ENCODE measurements around the gene MIOS.
"Not testable (repeated sequence)": the region's sequence is repeated elsewhere in the genome, so short reads cannot be mapped to it uniquely, and the experiment has no call there.

Gene MIOS

GRCh38 chr7:7554649-7555575 lies 11.8 kb upstream of the MIOS start:
- no peak for DNase-seq (ENCODE audit: low read depth)

- no peak for DNase-seq (ENCODE audit: low read depth)
These were observed 9.8 kb upstream of the MIOS start for GRCh38 chr7:7556852-7557251.

- no peak for DNase-seq (ENCODE audit: low read depth)
These were observed 9.4 kb upstream of the MIOS start for GRCh38 chr7:7557252-7557651.

GRCh38 chr7:7561591-7561990 lies 5.1 kb upstream of the MIOS start:
- DNase-seq (ENCODE audit: low read depth) = not testable (repeated sequence)

GRCh38 chr7:7562736-7563135 lies 3.9 kb upstream of the MIOS start:
- peak; percentile 92 for DNase-seq (ENCODE audit: low read depth)

GRCh38 chr7:7563269-7563668 lies 3.4 kb upstream of the MIOS start:
- DNase-seq (ENCODE audit: low read depth) = no peak

DNA sequence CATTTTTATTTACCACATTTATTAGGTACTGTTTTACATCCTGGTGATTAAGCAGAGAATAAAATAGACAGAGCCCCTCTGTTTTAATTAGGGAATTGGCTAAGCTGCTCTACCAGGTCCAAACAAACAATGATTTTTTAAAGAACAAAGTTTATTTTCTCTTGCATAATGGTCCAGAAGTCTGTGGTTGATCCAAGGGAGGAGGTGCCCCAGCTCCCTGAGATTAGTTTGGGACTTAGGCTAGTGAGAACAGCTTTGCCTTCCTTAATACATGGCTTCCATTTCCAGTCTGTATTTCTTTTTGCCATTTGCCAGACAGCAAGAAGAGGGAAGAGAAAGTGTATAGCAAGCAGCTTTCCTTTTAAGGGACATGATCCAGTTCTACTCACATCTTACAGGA lies 2.9 kb upstream of the MIOS start:
- peak; percentile 26 for DNase-seq (ENCODE audit: low read depth)

GRCh38 chr7:7564323-7564780 lies 2.3 kb upstream of the MIOS start:
- peak; percentile 82 for DNase-seq (ENCODE audit: low read depth)

DNA sequence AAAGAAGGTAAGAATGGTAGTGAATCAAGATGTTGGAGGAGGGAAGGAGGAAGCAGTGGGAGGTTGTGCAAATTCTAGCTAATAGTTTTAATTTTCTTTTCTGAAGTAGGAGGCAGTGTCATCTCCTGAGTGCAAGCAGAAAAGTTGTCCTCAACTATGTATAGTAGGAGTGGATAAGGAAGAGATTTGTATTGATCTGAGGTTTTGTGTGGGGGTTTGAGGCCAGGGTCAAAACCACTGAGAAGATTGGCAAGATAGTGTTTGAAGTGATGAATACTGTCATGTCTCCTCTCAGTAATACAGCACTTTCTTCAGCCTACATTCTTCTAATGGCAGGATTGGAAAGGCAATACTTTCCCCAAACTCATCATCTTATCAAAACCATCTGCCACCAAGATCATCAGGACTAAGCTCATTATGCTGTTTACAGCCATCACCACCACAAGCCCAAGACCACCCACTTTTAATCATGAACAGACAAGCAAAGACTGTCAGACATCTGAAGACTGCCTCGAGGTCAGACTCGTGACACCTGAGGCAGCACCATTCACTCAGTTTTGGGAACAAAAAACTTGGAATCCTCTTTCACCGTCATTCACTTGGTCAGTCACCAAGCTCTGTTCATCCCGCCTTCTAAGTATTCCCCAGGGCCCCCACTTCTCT lies 1.5 kb upstream of the MIOS start:
- no peak for DNase-seq (ENCODE audit: low read depth)

DNA sequence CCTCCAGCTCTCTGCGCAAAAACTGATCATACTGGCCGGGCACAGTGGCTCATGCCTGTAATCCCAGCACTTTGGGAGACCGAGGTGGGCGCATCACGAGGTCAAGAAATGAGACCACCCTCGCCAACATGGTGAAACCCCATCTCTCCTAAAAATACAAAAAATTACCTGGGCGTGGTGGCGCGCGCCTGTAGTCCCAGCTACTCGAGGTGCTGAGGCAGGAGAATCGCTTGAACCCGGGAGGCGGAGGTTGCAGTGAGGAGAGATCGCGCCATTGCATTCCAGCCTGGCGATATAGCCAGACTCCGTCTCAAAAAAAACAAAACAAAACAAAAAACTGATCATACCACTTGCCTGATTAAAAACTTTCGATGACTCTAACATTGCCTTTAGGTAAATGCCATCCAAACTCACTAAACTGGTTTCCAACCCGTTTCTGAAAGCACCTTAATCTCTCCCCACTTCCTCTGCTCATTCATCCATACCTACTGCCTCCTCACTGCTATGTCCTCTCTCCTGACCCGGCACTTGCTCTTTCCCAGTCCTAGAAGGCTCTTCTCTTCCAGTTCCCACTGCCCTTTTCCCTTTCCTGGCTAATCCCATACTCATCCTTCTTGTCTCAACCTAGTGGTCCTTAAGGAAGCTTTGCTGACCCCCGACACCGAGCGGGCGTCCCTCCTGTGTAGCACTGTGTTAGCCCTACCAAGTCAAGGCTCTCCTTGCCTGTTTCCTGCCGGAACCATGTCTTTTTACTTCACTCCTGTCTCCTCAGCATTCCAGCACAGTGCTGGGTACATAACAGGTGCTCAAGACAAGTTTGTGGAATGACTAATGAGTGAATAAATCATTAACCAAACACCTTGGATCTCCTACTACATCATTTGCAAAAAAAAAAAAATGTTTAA lies 686 bp upstream of the MIOS start:
- no peak for DNase-seq (ENCODE audit: low read depth)

- no peak for DNase-seq (ENCODE audit: low read depth)
These were observed 1.3 kb downstream of the MIOS start for GRCh38 chr7:7567898-7568531.

DNA sequence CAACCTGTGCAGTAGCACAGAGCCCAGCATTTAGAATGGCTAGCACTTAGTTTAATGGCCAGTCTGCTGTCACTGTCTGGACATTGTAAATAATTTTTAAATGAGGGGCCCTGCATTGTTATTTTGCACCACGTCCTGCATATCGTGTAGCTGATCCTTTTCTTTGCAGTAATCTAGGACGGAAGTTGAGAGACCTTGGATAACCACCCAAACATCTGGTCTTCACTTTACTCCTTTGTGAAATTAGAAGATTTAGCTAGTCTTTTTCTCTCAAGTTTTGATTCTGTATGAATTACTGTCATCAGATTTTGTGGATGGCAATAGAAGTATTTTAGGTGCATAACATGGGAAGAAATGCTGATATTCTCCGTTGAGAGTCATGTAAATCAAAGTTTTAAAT lies 1.9 kb downstream of the MIOS start:
- DNase-seq (ENCODE audit: low read depth) = no peak

DNA sequence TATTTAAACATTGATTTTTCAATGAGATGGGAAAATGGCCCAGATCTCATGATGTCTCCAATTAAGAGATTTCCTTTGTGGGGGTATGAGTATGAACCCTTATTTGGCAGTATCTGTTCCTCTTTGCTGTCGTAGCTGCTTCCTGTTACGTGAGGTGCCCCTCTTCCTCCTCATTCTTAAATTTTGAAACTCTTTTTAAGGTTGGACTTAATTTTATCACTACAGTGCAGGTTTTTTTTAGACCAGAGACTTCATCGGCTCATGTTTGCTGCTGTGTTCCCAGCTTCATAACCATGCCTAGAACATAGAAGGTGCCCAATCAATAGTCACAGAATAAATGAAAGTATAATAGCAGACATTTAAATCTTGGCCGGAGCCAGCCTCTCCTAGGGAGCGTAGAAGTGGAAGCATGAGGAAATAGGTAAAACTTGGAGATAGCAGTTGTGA lies 2.4 kb downstream of the MIOS start:
- no peak for DNase-seq (ENCODE audit: low read depth)

DNA sequence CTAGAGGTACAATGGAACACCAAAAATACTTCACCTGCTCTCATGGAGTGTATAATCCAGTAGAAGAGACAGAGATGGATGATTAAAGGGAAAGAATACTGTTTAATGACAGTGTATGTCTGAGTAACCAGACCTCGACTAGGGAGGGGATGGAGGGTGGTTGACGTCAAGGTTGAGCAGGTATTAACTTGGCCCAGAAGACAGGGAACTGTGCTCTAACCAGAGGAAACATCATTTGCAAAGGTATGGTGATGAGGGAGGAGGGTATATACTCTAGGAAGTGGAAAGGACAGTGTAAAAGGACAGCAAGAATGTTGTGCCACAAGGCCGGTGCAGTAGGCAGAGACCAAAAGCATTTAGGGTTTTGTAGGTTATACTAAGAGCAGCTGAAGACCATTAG lies 2.9 kb downstream of the MIOS start:
- no peak for DNase-seq (ENCODE audit: low read depth)

DNA sequence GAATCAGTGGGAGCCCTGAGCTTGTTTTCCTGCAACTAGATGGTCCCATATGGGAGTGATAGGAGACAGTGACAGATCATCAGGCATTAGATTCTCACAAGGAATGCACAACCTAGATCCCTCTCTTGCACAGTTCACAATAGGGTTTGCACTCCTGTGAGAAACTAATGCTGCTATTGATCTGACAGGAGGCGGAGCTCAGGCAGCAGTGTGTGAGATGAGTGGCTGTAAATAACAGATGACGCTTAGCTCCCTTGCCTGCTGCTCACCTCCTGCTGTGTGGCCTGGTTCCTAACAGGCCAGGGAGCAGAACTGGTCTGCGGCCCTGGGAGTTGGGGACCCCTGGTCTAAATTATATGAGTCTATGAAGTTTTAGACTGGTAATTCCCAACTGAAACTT lies 3.9 kb downstream of the MIOS start:
- DNase-seq (ENCODE audit: low read depth) = no peak

GRCh38 chr7:7573701-7574100 lies 7.0 kb downstream of the MIOS start:
- DNase-seq (ENCODE audit: low read depth) = no peak

GRCh38 chr7:7576344-7576743 lies 9.7 kb downstream of the MIOS start:
- DNase-seq (ENCODE audit: low read depth) = peak; percentile 8

DNA sequence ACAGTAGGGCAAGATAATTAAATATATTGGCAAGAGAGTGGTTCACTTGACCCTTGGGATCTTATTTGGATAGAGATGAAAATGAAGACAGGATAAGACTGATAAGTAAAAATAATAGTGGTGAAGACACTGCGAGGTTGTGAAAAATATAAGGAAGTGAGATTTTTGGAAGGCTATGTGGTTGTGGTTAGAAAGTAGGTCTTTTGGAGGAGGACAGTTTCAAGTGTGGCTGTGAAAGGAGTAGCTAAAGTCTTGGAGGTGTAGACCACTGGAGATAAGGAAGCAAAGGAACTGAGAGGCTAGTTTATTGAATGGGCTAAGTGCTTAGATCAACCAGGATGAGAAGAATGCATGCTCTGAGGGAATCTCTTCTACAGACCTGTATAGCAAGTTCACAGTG lies 11.2 kb downstream of the MIOS start:
- DNase-seq (ENCODE audit: low read depth) = no peak

DNA sequence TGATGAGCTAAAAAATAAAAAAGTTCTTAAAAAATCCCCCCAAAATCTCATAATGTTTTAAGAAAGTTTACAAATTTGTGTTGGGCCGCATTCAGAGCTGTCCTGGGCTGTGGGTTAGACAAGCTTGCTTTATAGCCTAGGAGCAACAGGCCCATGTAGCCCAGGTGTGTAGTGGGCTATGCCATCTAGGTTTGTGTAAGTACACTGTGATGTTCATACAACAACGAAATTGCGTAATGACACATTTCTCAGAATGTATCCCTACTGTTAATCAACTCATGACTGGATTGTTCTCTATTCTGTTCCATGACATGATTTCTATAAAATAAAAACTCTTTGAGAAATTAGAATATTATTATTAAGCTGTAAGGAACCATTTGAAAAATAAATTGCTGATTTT lies 13.0 kb downstream of the MIOS start:
- peak; percentile 7 for DNase-seq (ENCODE audit: low read depth)

GRCh38 chr7:7581531-7582179 lies 15.0 kb downstream of the MIOS start:
- DNase-seq (ENCODE audit: low read depth) = no peak

DNA sequence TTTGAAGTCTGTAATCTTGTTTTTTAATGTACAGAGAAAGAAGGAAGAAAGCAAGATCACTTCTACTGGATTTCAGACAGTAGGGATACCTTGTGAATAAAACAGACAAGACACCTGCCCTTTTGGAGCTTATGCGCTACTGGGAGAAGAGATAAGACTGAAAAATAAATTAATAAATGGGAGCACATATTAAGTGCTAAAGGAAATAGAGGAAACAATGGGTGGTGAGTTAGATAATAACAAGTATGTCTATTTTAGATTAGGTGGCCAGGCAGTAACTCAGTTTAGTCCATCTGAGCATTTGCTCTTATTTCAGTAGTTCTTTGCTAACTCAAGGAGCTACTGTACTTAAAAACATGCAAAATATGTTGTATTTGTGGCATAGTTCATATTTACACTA lies 15.9 kb downstream of the MIOS start:
- no peak for DNase-seq (ENCODE audit: low read depth)
